NCI-H1048 (cell line): Measurements from ENCODE around the gene ZNF777.

Experiments used
- DNase-seq: peaks from one replicate; lab custom pipeline; 2025; lab: John Stamatoyannopoulos, UW

Gene ZNF777

DNA sequence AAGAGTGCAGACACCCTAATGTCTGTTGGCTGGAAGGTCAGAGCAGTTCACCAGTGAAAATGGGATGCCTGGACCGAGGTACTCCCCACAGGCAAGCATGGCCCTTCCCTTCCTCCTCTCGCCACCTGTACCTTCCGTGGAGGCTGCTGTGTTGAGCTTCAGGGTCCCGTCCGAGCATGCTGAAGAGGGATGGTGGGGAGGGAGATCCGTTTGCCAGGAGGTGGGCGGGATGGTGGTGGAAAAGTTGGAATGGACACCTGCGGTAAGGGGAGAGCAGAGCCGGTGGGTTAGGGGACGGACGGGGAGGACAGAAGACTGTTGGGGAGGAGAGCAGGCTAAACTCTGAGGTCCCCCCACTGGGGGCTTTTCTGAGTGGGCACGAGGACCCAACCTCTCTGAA, 15.9 kb upstream of the ZNF777 start:
- DNase-seq, result no peak

GRCh38 chr7:149475121-149476045, 14.5 kb upstream of the ZNF777 start:
- DNase-seq, result no peak

DNA sequence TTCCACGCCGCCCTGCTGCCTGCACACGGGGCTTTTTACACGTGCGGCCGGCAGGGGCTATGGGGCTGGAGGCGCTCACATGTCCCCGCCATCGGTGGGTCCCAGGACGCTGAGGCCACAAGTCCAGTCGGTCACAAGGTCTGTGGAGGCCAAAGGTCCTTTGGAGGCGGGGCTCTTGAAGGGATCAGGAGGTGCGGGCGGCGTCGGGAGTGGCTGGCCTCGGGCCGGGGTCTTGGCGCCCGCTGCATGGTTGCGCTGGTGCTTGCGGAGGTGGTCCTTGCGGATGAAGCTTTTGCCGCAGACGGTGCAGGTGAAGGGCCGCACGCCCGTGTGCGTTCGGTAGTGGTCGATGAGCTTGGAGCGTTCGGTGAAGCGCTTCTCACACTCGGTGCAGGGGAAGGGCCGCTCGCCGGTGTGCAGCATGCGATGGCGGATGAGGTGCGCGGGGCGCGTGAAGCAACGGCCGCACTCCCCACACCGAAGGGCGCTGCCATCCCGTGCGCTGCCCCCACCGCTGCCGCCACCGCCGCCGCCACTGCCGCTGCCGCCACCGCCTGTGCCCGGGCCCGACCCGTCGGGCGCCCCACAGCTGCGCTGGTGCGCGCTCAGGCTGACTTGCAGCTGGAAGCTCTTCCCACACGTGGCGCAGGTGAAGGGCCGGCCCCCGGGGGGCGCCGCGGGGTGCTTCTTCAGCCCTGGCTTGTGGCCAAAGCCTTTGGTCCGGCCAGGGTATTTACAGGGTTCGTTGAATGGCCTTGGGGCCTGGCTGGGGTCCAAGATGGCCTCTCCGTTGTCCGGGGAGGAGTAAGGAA, 13.7 kb upstream of the ZNF777 start:
- no peak for DNase-seq

DNA sequence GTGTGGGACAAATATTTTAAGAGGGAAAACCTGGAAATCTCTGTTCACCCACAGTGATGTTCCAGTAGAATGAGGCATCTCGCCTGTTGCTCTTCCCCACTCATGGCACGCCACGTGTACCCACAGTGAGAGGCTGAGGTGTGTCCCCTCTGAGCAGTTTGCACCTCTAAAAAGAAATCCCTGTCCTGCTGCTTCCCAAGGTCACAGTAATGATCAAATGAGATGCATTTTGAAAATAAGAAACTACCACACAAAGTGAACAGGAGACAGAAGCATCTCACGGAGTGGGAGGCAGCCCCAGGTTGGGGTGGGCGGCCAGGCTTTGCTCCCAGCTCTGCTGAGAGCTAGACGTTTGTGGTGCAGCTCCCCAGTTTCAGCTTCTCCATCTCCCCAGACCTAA, 12.4 kb upstream of the ZNF777 start:
- DNase-seq, result no peak

- DNase-seq, result no peak
These were observed 10.6 kb upstream of the ZNF777 start for GRCh38 chr7:149471289-149471953.

DNA sequence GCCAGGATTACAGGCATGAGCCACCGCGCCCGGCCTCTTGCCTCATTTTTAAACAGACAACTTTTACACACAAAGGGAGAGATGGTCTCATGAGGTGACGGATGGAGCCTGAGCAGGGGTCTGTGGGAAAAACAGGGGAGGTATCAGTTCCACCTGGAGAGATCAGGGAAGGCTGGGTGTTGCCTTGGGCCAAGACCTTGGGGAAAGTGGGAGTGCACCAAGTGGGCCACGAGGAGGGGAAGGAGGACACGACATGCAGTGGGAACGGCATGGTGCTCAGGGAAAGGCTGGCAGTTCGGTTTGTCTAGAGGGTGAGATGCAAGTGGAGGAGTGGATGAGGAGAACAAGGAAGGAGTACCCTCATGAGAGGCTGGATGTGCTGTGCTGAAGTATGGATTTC, 8.9 kb upstream of the ZNF777 start:
- DNase-seq, result no peak

- no peak for DNase-seq
These were observed 7.3 kb upstream of the ZNF777 start for GRCh38 chr7:149468208-149468607.

DNA sequence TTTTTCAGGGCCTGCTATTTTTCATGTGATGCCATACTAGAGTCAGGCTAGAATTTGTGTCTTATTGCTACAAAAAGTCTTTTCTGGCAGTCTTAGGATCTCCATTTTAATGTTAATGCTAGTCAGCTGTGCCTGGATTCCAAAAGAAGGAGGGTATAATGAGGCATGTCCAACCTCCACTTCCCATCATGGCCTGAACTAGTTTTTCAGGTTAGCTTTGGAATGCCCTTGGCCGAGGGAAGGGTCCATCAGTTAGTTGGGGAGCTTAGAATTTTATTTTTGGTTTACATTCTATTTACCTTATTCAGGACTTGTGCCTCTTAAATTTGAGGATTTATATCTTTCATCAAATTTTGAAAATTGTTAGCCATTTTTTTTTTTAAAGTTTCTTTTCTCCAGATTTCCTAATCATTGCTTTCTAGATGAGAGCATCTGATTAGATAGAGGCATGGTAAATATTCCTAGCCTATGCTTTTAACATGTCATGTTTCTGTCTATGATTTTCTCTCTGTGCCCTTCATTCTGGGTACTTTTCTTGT, 6.5 kb upstream of the ZNF777 start:
- DNase-seq, result no peak

DNA sequence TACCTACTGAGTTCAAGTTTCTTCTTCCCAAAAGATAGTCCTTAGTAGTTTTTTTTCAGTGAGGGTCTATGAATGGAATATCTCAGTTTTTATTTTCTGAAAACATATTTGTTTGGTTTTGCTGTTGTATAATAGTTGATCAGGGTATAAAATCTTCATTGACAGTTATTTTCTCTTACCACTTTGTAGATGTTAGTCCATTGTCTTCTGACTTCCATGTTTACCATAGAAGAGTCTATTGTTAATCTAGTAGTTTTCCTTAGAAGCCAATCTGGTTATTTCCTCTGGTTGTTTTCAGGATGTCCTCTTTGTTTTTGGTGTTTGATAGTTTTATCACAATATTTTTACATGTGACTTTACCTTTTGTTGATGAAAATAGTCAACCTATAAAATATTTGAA, 5.5 kb upstream of the ZNF777 start:
- no peak for DNase-seq

- no peak for DNase-seq
These were observed 2.8 kb upstream of the ZNF777 start for GRCh38 chr7:149463500-149464161.

GRCh38 chr7:149462101-149462520, 1.2 kb upstream of the ZNF777 start:
- no peak for DNase-seq

DNA sequence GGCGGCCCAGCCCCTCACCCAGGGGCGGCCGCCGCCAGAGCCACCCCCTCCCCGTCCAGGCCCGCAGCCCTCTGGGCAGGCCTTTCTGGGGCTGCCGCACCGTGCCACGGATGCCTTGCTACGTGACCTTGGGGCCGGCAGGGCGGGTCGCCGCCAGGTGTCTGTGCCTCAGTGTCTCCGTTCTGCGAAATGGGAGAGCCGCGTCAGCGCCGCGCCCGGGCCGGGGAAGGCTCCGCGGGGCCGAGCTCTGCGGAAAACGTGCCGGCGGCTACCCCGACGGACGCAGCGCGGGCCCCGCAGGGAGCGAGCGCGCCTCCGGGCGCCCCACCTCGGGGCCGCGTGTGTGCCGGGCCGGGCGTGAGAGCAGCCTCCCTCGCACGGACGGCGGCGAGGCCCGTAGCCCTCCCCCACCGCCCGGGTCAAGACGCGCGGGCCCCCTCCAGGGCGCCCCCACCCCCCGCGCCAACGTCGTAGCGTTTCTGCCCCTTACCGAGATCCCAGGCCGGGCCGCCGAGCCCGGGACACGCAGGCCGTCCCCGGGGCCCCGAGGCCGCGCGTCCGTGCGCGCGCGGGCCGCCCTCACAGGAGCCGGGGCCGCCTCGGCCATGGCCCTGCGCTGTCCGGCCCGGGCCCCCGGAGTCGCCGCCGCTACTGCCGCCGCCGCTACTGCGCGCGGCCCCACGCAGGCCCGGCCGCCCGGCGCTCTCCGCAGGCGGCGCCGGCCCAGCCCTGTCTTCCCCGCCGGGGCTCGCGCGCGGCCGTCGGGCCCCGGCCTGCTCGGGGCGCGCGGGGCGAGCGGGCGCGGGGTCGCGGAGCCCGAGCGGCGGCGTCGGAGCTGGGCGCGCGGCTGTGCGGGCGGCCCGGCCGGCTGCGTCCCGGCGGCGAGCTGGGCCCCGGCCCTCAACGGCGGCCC, 1.1 kb downstream of the ZNF777 start:
- no peak for DNase-seq

- no peak for DNase-seq
These were observed 1.7 kb downstream of the ZNF777 start for GRCh38 chr7:149459201-149459539.

DNA sequence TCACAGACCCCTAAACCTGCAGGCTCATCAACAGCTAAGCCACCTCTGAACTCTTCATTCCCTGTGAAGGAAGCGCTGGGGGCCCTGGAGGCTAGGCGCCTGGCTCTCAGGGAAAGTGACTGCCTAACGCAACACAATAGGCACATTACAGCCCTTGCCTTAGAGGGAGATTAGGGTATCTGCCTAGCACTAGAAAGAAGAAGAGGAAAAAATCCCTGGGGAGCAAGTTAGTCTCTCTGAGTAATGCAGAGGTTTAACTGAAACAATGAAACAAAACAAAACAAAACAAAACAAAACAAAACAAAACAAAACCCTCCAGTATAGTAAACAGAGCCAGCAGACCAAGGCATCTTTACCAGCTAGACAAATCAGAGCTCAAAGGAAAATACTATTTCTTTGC, 2.6 kb downstream of the ZNF777 start:
- no peak for DNase-seq

- no peak for DNase-seq
These were observed 3.1 kb downstream of the ZNF777 start for GRCh38 chr7:149457766-149458165.

DNA sequence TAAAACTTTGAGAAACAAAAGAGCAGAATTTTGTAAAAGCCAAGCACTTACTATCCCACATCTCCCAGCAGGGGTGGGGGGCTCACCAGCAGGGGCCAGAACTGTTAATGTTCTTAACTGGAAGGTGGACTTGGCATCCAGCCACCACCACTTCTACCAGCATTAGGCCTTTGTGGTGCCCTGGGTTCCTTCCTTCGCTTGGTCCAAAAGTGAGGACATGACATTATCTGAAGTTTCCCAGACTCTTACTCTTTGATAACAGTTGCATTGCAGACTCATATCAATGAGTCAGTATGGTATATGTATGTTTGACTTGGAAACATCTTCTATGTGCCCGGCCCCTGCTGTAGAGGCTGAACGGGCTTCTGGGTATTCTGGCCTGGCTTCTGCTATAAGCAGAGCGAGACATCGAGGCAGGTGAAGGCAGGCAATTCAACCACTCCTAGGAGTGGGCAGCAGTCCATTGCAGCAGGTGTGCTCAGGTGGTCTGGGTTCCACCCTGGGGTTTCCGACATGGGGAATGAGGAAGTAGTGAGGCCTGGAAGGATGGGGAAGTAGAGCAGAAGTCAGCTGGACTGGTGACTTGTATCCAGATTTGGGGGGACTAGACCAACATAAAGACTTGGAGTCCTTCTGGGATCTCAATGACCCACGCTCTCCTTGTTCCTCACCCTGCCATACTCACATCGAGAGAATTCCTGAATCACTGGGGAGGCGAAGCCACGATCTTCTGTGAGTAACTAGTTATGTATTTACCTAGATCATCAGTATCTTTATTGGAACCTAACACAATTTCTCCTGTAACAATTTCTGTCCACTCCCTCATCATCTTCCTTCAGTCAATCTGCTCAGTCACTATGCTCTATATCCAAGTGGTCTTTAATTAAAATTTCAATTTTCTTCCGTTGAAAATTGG, 4.1 kb downstream of the ZNF777 start:
- no peak for DNase-seq

GRCh38 chr7:149455175-149455950, 5.5 kb downstream of the ZNF777 start:
- no peak for DNase-seq

DNA sequence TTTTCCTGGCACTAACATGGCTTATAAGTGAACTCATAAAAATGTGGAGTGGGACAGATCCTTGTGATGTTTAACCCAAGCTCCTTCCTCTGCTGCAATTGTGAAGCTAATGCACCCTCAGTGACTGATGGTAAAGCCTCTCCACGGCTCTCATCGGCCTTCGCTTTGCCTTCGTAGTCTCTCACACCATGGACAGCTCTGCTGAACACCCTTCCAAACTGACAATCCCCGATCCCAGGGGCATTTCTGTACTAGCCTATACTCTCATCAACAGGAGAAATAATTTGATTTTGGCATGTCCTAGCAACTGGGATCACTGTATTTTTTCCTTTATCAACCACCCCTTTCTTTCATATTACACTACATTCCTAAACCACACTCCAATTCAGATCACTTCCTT, 6.1 kb downstream of the ZNF777 start:
- no peak for DNase-seq

DNA sequence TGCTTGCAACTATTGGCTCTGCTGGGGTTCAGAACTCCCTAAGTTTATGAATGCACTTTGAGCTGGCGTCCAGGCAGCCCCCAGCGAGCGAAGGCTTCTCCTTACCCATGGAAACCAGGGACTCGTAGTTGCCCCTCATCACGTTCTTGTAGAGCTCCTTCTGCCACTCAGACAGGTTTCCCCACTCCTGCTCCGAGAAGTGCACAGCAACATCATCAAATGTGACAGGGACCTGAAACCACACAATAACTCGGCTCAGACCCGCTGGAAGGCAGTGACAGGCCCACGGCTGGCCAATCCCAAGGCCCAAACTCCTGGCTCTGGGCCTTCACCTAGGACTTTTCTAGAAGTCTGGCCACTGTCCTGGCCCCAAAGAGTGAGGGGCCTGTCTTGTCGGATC, 6.9 kb downstream of the ZNF777 start:
- no peak for DNase-seq
